Raji (cell line): Measurements from ENCODE around the gene RASD1.

Source experiments
- POLR2A ChIP-seq: IDR thresholded peaks from 2 replicates; pipeline ENCODE4 v1.6.1; 2011; ENCODE audit warnings: low read depth, low read length, control low read depth; ENCODE audit not compliant: insufficient read depth

The RASD1 gene

GRCh38 chr17:17498606-17499301, 2.6 kb upstream of the RASD1 start:
- no peak for TF ChIP-seq POLR2A

- no peak for TF ChIP-seq POLR2A
Measured at GRCh38 chr17:17497845-17498520, 1.8 kb upstream of the RASD1 start.

DNA sequence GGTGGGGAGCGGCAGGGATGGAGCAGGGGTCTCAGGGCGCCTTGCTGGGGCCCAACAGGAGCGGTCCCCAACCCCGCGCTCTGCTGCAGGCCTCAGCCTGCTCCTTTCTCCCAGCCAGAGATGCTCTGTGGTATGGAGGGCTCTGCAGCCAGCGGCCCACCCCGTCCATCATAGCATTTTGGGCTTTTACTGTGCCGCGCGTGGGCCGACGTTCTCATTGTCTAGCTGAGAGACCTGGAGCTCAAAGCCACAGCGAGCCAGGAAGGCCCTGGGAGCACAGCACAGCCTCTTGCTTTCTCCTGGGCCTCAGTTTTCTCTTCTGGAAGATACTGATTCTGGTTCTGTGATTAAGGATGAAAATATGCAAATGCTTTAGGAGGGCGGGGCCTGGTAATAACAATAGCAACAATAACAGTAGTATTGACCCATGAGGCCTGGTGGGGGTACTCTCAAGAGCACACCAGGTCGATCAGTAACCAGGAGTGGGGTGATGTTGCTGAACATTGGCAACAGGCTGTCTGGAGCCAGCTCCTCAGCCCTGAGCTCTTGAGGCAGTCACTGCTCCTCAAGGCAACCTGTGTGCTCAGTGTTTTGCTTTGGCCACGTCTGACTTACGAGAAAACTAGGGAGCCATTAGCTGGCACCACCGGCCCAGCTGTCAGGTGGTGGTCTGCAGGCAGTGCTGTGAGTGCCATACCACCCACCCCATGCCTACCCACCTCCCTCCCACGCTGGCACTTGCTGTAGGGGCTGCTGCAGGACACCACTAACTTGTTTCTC, 1.1 kb upstream of the RASD1 start:
- no peak for TF ChIP-seq POLR2A

DNA sequence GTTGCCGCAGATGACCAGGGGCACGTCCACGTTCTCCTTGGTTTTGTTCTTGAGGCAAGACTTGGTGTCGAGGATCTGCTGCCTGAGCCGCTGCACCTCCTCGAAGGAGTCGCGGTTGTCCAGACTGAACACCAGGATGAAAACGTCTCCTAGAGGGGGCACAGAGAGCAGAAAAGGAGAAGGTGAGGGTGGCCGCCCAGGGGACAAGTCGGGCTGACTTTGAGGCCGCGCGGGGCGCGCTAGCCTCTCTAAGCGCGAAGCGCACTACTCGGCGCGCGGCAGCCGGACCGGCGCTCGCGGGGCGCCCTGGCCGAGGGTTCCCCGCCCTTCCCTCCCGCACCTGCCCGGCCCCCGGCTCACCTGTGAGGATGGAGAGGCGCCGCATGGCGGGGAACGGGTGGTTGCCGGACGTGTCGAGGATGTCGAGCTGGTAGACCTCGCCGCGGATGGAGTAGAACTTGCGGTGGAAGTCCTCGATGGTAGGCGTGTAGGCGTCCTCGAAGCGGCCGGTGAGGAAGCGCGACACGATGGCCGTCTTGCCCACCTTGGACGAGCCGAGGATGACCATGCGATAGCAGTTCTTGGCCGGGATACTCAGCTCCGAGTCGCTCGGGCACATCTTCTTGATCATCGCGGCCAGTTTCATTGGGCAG, 533 bp downstream of the RASD1 start:
- no peak for TF ChIP-seq POLR2A

DNA sequence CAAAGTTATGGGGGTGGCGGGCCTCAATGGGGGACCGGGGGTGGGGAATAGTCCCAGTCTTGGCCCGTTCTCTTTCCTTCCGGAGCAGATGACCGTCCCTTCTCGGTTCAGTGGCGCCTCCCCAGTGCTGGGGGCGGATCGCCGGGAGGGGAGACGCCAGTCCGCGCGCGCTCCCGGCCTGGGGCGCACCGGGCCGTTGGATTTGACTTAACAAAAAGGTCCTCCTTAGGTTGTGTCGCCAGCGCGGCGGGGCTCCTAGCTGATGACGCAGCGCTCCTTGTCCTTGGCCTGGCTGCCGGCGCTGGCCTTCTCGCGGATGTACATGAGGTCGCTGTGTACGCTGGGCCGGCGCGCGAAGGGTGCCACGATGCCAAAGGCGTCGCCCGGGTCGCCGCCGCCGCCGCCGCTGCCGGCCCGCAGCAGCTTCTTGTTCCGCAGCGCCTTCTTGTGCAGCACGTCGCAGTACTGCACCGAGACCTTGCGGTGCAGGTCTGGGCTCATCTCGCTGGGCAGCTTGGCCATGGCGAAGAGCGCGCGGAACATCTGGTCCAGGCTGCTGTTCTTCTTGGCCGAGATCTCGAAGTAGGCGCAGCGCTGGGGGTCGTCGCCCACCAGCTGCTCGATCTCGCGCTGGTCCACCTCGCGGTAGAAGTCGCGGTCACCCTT, 1.2 kb downstream of the RASD1 start:
- TF ChIP-seq POLR2A = no peak

DNA sequence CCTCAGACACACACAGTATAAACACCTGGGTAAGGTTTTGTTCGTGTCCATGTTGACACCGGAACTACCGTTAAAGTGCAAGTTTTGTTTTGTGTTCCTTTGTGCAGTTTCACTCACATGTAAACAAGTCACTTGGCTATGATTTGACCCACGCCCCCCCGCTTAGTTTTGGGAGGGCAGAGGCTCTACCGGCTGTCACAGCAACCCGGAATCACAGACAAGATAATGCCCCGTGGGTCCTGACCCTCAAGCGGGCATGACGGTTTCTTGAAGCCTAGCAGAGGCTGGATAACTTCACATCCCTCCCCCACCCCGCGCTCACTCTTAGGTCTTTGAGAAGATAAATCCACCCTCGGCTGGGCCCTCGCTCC, 1.7 kb downstream of the RASD1 start:
- TF ChIP-seq POLR2A = no peak

DNA sequence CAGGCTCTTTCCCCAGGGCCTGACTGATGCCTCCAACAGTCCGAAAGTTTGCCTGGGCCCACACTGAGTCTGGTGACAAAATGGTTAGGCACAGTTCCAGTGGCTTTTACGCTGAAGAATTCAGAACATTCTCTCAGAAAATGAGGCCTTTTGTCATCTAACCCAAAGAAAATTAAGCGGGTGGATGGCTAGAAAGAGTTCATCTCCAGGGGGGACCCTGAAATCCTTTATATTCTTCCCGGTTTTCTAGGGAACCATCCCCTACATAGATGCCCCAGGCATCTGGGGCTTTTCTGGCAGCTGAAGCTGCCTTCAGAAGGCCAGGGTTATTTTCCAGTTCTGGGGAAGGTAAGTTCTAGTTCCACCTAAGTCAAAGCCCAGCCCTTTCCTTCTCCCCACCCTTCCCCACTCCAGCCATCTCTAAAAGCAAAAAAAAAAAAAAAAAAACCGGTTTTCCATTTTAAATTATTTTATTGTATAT, 2.2 kb downstream of the RASD1 start:
- TF ChIP-seq POLR2A = no peak

- no peak for TF ChIP-seq POLR2A
Measured at GRCh38 chr17:17493249-17493985, 2.8 kb downstream of the RASD1 start.

- TF ChIP-seq POLR2A = no peak
Measured at GRCh38 chr17:17492571-17492970, 3.6 kb downstream of the RASD1 start.

GRCh38 chr17:17492085-17492484, 4.1 kb downstream of the RASD1 start:
- TF ChIP-seq POLR2A = no peak

- no peak for TF ChIP-seq POLR2A
Measured at GRCh38 chr17:17491546-17491988, 4.6 kb downstream of the RASD1 start.

GRCh38 chr17:17491031-17491471, 5.1 kb downstream of the RASD1 start:
- no peak for TF ChIP-seq POLR2A

GRCh38 chr17:17487998-17488397, 8.2 kb downstream of the RASD1 start:
- TF ChIP-seq POLR2A = no peak

GRCh38 chr17:17485420-17485819, 10.8 kb downstream of the RASD1 start:
- TF ChIP-seq POLR2A = no peak

DNA sequence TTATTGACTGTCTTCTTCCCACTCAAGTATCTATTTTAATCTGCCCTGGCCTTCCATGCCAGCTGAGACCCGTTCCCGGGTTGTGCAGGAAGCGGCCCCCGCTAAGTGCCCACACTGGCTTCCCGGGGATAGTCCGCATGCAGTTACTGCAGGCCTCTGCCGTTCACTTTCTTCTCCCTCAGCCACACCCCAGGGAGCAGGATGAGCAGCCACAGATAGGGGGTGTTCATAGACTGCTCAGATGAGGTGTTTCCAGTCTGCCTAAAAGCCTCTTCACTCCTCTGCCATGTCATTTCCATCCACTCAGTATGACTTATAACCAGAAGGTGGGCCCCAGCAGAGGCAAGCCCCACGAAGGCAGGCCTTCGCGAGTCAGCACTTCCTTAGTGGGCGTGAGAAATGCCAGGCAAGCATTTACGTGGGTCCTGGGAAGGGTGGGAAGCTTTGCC, 11.7 kb downstream of the RASD1 start:
- TF ChIP-seq POLR2A = no peak

GRCh38 chr17:17481860-17482259, 14.3 kb downstream of the RASD1 start:
- no peak for TF ChIP-seq POLR2A
